Hindlimb muscle (tissue), 1 donor: ENCODE results near the gene AKAP10. TPM values are rescaled to one million over a fixed set of nuclear protein-coding genes. Genes with fewer than 3 reads are reported as not detected.
"Not testable (repeated sequence)": the region's sequence is repeated elsewhere in the genome, so short reads cannot be mapped to it uniquely, and the experiment has no call there.

Source experiments
- DNase-seq: peaks from one replicate; pipeline ENCODE4 v3.0.0-alpha.2; 2013
- polyA plus RNA-seq: library from polyadenylated mRNA; unstranded; fragments of 120-200 nt; gene quantifications from one replicate; pipeline ENCODE4 v1.2.1, GENCODE V29; 2013; ENCODE audit not compliant: insufficient read length

The AKAP10 gene
- polyA plus RNA-seq, 1 donor: 16.5 TPM

DNA sequence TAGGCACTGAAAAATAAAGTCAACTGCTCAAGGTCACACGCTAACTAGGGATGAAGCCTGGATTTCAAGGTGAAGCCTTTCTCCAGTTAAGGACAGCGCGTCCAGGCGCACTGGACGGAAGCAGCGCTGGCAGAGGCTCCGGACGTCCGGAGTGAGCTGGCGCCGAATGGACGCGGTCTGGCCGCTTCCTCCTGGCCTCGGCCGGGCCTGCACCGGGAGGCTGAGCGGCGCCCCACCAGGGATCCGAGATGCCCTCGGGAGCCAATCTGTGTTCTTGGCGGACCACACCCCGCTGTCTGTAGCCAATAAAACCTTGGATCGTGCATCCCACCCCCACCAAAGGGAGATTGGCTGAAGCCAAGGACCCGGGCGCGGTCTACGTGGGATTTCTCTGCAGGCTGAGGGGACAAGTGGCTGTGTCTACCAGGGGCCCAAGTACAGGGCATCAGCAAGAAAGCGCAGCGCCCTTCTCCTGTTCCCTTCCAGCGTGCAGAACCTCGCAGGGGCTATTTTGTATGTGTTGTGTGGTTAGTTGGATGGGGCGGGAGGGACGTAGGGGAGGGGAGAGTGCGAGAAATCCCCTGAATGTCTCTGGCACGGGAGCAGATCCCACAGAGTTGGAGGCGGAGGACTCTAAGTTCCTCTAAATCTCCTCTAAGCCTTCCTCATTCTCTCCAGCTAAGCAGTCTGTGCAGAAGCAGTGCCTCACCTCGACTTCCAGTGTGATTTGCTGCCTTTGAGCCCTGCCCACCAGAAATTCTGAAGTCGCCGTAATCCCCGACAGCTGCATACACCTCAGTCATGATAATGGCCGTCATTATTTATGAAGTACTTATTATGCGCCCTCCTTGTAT, 2.5 kb upstream of the AKAP10 start:
- DNase-seq: no peak

DNA sequence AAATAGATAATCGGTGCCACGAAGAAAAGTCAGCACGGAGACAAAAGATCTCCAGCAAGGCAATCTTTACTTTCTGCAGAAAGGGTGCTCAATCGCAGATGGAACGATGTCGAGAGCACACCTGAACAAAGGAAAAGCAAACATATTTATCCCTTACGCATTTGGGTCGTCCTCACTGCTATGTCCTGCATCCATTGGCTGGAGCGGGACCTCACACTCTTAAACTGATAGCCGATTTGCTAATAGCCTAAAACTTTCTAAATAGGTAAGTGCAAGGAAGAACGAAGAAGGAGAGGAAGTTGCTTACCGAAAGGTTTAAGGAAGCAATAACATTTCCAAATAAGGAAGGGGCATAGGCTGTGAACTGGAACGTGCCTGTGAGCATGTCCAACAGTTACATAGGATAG, 1.2 kb upstream of the AKAP10 start:
- no peak for DNase-seq

DNA sequence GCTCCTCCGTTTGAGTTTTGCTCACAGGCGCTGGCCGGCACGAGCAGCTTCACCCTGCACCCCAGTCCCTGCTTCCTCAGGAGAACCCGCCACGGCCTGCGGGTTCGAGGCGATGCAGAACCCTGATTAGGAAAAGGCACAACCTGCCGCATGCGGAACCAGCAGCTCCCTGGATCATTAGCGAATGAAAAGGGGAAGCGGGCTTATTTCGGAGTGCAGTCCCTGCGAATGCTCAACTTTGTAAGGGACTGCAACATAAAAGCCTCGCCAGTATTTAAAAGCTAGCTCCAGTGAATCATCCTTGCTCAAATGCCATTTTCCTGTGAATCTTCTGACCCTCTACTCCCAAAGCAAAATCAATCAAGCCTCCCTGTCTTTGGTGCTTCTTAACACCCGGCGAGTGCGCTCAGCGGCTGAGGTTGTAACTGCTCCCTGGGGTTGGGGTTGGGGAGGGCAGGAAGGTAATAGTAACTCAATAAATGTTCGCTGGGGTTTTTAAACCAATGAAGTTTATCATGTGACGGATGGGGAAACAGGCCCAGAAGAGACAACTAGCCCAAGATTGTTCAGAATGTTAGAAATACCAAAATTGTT, 678 bp upstream of the AKAP10 start:
- no peak for DNase-seq

DNA sequence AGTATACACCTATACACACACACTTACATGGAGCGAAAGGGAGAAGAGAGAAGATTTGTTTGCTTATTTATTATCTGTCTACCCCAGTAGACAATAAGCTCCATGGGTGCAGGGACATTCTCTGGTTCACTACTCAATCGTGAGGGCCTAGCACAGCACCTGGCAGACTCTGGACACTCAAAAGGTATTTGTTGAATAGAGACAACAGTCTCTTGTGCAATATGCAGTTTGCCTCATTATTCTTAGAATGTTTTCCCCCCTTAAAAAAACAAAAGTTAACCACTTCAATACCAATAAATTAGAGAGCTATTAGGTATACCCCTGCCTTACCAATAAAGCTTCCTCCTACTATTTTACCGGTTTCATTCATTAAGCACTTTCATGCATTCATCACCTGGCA, 2.0 kb downstream of the AKAP10 start:
- DNase-seq: no peak

DNA sequence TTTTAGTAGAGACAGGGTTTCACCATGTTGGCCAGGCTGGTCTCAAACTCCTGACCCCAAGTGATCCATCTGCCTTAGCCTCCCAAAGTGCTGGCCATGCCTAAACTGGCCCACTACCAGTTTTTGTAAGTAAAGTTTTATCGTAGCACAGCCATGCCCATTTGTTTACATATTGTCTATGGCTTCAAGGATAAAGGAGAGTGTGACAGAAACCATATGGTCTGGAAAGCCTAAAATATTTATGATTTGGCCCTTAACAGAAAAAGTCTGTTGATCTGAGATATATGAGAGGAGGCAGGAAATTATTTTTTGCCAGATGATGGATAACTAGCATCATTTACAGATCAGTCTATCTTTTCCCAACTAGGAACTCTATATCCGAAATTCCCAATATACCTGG, 4.5 kb downstream of the AKAP10 start:
- no peak for DNase-seq

DNA sequence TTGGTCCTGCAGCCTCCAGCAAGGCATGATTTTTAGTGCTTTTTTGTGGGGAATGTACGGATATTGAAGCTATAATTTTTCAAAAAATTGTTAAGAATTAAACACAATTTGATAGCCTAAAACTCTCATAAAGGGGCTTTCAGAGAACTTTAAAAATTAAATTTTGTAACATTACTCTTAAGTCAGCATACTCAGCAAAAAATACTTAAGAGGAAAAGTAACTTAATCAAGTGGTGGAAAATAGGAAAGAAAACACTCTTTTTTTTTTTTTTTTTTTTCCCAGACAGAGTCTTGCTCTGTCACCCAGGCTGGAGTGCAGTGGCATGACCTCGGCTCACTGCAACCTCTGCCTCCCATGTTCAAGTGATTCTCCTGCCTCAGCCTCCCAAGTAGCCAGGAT, 14.7 kb downstream of the AKAP10 start:
- DNase-seq: not testable (repeated sequence)

DNA sequence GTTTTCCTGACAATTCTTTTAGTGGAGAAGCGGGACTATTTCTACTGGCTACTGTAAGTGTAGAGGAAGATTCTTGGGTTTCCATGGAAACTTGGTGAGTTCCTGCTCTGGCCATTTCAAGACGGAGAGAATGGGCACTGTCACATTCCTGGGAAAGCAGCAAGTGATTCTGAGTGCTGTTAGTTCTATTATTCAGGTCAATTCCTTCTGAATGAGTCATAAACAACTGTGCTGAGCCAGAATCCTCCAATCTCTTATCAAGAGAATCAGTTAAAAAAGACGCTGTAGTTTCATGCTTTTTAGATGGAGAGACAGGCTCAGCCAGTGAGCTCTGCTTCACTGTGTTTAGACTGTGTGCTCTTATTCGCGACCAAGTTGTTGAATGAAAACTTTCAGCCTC, 19.6 kb downstream of the AKAP10 start:
- DNase-seq: no peak

DNA sequence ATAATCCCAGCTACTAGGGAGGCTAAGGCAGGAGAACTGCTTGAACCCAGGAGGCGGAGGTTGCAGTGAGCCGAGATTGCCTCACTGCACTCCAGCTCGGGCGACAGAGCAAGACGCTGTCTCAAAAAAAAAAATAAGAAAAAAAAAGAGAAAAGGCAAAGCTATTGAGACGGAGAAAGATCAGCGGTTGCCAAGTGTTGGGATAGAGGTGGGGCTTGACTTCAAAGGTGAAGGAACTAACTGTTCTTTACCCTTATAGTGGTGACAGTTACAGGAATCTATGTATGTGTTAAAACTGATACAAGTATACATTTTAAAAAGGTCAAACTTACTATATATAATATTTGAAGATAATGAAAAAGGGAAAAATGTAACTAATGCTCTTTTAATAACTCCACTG, 22.5 kb downstream of the AKAP10 start:
- DNase-seq: no peak

DNA sequence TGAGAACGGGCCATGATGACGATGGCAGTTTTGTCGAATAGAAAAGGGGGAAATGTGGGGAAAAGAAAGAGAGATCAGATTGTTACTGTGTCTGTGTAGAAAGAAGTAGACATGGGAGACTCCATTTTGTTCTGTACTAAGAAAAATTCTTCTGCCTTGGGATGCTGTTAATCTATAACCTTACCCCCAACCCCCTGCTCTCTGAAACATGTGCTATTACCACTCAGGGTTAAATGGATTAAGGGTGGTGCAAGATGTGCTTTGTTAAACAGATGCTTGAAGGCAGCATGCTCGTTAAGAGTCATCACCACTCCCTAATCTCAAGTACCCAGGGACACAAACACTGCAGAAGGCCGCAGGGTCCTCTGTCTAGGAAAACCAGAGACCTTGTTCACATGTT, 26.2 kb downstream of the AKAP10 start:
- DNase-seq: not testable (repeated sequence)

DNA sequence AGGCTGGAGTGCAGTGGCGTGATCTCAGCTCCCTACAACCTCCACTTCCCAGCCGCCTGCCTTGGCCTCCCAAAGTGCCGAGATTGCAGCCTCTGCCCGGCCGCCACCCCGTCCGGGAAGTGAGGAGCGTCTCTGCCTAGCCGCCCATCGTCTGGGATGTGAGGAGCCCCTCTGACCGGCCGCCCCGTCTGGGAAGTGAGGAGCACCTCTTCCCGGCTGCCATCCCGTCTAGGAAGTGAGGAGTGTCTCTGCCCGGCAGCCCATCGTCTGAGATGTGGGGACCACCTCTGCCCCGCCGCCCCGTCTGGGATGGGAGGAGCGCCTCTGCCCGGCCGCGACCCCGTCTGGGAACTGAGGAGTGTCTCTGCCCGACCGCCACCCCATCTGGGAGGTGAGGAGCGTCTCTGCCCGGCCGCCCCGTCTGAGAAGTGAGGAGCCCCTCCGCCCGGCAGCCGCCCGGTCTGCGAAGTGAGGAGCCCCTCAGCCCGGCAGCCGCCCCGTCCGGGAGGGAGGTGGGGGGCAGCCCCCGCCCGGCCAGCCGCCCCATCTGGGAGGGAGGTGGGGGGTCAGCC, 26.9 kb downstream of the AKAP10 start:
- not testable (repeated sequence) for DNase-seq

DNA sequence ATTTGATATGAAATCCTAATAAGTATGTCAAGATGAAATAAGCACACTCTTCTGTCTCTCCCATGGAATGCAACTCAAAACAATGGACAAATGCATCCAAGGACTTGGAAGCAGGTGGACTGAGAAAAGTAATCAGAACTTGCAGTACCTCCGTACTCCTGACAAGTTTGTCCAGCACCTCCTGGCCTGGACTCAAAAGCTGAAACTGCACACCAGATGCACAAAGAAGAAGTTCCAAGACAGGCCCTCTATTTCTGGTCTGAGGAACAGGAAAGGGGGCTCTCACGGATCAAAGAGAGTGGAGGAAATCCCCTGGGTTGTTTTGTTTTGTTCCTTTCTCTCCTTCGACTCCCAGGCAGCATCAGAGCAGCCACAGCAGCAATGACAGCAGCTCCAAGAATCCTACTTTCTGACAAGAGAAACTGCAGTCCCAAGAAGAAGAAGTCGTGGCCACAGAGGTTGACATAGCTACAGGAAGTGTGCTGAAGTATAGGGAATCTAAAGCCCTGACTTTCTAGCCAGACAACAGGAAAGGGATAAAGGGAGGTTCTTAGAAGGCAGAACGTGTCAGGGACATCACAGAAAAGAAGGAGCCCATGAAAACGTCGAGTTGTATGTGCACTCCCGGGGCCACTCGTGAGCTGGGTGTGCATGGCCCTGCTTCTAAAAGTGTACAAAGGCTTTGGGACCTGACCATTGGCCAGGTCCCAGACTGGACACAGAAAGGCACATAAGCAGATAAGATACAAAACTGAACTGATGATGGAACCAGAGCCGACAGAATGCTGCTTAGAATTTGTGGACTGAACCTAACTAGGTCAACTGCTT, 29.3 kb downstream of the AKAP10 start:
- peak; percentile 7 for DNase-seq

DNA sequence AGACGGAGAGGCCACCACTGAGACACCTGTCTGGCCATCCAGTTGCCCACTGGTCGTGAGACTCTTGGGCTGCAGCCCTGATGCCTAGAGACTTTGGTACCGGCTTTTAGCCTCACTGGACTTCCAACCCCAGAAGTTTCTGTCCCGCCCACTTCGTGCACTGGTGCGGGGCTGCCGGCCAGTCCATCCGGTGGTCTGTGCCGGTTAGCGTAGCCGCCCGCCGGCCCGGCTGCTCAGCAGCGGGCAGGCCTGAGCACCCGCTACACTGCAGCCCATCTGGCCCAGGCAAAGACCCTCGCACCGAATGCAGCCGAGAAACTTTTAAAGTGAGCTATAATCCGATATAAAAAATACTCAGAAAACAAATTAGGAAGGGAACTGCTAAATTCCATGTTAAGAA, 30.7 kb downstream of the AKAP10 start:
- no peak for DNase-seq

DNA sequence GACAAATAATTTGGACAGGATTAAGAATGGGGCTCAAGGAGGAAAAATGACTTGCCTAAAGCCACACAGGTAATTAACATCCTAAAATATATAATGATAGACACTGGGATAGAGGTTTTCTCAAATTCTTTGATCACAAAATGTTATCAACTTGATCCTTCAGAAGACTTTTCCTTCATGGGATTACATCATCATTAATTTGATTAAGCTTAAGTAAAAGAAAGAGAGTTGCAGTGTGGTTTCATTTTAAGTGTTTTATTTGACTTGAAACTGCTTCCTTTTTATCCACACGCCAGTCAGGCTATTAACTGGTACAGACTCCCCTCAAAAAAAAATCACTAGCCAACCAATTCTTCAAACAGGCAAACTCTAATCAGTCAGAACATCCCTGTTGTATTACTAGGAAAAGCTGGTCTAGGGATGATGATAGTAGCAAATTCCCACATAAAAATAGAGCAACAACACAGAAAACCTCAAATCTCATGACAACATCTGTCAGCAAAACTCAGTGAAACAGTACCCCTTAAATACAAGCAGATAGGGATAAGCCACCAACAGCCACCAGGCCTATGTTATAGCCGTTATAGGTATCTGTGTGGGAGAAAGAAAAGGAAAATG, 32.5 kb downstream of the AKAP10 start:
- DNase-seq: no peak

DNA sequence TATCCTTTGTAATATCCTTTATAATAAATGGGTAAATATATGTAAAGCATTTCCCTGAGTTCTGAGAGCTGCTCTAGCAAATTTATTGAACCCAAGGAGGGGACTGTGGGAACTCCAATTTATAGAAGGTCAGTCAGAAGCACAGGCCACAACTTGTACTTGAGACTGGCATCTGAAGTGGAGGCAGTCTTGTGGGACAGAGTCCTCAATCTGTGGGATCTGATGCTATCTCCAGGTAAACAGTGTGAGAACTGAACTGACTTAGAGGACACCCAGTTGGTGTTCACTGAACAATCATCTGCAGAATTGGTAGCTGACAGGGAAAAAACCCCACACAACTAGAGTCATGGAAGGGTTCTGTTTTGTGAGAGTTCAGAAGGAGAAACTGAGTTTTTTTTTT, 34.0 kb downstream of the AKAP10 start:
- DNase-seq: no peak

DNA sequence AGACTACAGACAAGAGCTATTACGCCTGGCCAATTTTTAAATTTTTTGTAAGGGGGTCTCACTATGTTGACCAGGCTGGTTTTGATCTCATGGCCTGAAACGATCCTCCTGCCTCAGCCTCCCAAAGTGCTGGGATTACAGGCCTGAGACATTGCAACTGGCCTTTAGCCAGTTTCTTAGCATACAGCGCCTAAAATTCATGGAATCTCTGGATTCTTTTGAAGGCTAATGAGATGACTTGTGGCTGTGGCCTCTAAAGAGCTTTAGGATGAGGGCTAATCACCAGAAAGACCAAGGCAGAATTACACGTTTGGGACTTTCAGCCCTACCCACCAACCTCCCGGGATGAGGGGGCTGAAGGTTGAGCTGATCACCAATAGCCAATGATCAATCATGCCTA, 34.6 kb downstream of the AKAP10 start:
- DNase-seq: no peak

DNA sequence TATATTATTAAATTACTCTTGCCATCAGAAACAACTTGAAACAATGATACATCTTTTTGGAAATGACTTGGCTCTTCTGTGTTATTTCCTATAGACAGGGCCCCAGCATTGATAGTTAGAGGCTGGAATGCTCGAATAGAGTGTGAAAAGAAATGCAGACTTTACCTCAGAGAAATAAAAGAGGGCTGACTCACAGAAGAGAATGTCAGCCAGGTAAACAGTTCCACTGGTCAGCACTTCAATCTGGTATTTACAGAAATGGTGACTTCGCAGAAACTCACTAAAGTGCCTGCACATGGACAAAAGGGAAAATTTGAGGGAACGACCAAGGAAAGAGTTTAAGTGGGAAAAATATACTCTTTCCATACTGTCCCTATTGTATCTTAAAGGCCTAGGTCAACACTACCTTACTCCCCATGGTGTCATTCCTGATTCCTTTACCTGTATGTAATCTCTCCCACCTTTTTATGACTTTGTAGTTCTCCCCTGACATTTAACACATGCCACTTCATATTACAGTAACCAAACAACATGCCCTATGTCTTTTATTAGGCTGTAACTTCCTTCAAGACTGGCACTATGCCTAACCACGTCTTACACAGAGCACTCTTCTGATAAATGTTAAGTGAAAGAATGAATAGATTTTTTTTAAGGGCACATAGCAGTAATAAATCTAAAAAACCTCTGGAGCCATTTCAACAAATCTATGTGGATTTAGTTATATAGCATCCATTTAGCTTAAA, 36.7 kb downstream of the AKAP10 start:
- no peak for DNase-seq

DNA sequence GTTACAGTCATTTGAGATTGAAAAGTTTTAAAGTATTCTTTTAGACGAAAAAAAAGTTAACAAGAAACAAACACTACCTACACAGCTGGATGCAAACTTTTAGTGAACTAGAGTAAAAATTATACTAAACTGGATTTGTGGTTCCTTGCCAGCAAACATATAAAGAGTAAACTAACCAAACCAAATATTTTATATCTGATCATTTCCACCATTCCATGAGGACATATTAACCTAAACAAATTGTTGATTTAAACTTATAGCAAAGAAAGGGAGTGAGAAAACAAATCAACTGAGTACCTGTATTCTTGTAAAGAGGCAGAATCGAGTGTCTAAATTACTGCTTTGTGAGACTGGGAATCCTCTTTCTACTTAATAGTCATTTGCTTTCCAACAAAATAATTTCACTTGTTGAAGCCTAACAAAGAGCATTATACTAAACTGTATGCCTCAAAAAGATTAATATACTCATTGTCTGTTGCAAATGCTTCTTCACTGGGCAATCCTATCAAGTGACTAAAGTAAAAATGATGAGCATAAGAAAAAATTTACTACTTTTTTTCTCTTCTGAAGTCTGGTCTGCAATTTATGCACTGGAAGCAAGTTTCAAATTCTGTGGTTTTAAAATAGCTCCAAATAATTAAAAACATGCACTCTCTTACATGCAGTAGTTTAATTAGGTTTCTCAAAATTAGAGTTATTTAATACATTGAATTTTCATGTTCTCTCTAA, 37.5 kb downstream of the AKAP10 start:
- DNase-seq: no peak

DNA sequence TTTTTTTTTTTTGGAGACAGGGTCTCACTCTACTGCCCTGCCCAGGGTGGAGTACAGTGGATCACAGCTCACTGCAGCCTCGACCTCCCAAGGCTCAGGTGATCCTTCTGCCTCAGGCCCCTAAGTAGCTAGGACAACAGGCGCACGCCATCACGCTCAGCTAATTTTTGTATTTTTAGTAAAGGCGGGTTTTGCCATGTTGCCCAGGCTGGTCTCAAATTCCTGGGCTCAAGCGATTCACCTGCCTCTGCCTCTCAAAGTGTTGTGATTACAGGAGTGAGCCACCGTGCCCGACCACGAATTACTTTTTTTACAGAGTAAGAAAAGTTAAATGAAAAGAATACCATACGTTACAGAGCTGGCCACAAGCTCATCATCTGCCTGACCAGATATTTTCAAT, 38.9 kb downstream of the AKAP10 start:
- DNase-seq: no peak

DNA sequence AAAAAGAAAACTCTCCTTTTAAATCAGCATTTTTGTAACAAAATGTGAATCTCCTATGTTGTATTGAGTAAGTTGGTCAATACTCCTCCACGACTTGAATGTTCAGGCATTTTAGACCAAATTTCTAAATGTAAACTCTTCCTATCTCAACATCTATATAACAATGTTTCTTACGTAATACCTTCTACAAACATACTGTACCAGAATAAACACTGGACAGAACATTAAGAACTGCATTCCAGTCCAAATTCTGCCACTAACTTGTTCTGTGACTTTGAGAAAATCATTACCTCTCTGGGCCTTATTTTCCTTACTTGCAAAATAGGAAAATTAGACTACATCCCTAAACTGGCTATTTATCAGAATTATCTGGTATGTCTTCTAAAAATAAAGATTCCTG, 40.1 kb downstream of the AKAP10 start:
- no peak for DNase-seq

DNA sequence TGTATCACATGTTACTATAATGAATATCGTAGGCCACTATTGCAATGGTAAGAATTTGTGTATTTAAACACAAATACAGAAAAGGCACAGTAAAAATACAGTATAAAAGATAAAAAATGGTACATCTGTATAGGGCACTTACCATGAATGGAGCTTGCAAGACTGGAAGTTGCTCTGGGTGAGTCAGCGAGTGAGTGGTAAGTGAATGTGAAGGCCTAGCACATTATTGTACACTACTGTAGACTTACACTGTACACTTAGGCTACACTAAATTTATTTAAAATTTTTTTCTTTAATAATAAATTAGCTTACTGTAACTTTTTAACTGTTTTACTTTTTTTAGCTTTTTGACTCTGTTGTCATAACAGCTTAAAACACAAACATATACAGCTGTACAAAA, 42.5 kb downstream of the AKAP10 start:
- DNase-seq: no peak

DNA sequence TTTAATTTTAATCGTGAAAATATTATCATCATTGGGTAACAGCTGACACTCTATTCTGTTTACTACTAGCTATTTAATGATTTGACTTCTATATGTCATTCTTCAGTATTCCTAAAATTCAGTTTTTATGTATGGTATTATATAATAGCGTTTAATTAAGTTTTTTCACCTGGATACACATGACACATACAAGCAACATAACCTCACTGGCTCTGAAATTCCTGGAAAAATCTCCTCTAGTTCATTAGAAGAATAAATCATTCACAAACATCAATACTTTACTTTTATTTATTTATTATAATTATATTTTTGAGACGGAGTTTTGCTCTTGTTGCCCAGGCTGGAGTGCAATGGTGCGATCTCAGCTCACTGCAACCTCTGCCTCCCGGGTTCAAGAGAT, 44.0 kb downstream of the AKAP10 start:
- DNase-seq: no peak
